HG02840 (cell line): ENCODE data around the gene DIAPH3.

Source experiments
- ATAC-seq: cut with Tn5 transposase; IDR thresholded peaks from one replicate; pipeline ENCODE4 v1.9.1; 2021; ENCODE audit warnings: mild to moderate bottlenecking, moderate library complexity, moderate number of reproducible peaks; ENCODE audit not compliant: unreplicated experiment, low FRiP score

Gene DIAPH3

DNA sequence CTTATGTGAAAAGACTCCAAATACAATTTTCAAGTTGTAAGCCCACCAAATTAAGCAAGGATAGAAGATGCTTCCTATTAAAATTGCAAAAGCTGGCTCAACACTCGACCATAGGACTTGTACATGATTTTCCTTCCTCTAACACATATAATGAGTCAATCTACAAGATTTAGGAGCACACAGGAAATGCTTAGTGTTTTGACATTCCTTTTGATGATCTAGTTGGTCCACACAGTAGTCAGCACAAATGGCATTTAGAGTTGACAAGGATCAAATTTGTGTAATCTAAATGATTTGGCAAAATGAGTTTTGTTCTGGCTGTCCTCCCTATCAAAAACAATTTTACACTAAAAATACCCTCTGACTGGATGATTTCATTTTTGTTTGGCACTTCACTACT lies 340.2 kb downstream of the DIAPH3 start:
- ATAC-seq, result no peak

DNA sequence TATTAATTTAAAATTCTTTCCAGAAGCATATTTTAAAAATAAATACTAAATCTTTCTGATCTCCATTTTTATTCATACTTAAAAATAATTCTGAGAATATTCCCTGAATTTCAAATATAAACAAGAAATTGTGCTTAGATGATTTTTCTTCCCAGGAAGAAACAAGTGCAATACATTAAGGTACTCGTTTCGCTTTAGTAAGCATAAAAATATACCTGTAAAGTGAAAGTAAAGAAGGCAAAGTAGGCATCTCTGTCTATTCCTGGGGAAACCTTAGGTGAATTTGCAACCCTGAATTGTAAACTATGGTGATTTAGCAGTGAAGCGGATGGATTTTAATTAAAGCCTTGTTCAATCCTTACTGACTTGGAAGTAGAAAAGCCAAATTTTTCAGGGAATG lies 354.2 kb downstream of the DIAPH3 start:
- no peak for ATAC-seq

- ATAC-seq, result no peak
Measured at GRCh38 chr13:59806801-59807200, 356.9 kb downstream of the DIAPH3 start.

DNA sequence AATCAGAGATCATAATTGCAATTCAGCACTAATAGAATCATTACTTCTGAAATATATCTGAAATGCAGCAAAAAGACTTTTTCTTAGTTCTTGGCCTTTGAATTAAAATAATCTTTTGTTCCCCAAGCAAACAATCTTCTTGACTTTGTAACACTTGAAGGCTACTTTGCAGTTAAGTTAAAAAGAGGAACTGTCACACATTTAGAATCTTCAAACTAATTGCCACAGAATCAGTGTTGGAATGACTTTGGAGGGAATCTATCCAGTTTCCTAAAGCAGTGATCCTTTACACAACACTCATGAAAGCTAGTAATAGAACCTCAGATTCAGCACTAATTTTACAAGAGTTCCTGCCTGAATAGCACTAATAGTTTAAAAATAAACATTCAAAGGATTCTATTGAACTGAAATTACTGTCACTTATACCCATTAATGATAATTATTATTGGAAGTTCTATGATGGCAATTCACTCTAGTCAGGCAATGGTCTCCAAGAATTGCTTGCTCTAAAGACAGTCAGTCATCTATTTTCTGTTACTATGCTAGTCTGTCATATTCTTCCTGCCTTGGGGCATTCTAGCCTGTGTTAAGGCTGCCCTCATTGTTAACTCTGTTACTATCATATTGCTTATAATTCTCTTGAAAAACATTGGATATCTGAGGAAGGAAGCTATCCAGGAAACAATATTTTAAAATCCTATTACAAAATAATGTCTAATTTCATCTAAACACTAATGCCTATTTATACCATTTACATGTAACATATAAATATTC lies 362.4 kb downstream of the DIAPH3 start:
- no peak for ATAC-seq

- no peak for ATAC-seq
Measured at GRCh38 chr13:59793107-59793506, 370.6 kb downstream of the DIAPH3 start.

GRCh38 chr13:59790626-59791025 lies 373.1 kb downstream of the DIAPH3 start:
- ATAC-seq, result no peak

DNA sequence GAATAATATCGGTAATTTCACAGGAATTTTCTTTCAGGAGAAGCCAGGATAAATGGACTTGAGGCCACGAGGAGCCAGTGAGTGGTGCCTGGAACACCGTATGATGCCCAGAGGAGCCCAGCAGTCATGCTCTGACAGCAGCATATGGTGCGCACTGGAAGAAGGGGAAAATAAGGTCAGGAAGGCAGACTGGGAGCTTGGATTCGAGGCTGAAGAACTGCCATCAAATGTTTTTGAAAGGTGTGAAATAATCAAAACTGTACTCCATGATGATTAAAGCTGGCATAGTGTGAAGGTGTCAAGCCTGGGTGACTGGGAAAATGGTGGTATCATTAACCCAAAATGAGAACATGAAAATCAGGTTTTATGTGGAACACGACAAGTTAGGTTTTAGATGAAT lies 374.2 kb downstream of the DIAPH3 start:
- no peak for ATAC-seq

GRCh38 chr13:59787679-59788078 lies 376.0 kb downstream of the DIAPH3 start:
- ATAC-seq, result no peak

DNA sequence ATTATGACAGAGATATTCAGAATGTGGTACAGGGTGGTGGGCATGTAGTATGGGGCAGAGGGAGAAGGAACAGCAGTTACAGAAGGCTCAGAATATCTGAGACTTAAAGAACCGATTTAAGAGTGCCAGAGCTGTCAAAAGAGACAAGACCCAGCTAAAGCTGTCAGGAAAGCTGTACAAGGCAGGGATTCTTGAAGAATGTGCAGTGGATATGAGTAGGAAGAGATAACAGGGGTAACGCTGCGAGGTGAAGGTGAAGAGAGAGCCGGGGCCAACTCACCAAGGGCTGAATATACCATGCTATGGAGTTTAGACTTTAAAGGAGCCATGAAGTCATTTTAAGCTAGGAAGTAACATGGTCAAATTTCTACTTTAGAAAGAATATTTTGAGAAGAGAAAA lies 381.0 kb downstream of the DIAPH3 start:
- no peak for ATAC-seq

DNA sequence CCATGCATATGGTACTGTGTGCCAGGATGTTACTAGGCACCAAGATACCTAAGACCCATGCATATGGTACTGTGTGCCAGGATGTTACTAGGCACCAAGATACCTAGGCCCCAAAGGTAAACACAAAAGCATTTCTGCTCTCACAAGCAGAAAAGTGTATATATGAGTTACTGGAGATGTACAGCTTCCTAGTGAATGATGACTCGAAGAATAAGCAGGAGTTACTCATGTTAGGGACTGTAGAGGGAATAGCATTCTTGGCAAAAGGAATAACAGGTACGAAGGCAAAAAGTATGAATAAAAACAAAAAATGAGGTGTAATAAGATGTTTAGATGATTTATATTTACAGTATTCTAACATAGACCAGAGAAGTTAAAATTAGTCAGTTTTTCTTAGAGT lies 383.7 kb downstream of the DIAPH3 start:
- no peak for ATAC-seq

DNA sequence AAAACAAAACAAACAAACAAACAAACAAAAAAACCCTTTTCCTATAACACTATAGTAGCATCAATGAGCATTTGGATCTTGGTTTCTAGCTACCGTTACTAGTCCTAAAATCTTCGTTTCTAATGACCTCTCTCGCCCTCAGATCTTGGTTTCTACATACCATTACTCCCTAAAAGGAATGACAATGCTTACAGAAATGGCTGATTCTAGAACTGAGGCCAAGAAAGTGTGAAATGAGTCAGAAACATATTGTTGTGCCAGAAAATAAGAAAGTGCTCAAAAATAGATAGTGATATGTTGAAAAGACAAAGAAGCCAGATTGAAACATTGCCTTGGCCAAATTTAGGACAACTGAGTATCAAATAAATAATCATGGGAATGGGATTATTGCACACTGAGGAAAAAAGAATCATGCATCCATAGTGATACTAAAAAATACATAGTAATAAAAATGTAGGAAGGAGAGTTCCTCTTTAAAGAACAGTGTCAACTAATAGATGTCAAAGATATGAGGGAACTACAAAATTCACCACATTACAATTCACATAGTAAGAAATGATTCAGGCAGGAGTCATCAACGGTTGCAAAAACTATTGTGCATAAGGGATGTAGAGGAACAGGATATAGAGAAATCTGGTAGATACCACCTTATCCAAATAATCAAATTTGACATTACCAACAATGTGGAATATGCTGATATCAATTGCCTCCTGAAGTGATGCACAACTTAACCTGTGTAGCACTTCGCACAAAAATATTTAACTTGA lies 386.6 kb downstream of the DIAPH3 start:
- ATAC-seq, result no peak

DNA sequence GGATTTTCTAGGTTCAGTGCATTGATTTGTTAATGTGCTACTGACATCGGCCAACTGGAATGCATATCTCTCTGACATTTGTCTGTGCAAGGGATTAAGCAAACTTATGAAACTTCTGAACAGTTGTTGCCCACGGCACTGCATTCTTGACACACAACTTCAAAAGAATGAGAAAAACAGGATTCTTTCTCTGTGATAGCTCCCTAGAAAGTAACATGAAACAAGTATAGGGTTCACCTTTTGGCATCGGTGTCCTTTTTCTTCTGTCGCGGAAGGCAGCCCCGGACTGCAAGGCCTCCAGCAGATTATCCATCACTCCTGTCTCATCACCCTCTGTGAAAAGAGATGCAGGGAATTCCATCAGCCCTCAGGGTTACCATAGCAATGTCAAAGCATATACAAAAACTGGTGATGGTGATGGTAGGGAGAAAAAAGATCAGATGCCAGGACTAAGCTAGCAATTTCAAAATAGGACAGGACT lies 389.2 kb downstream of the DIAPH3 start:
- no peak for ATAC-seq

DNA sequence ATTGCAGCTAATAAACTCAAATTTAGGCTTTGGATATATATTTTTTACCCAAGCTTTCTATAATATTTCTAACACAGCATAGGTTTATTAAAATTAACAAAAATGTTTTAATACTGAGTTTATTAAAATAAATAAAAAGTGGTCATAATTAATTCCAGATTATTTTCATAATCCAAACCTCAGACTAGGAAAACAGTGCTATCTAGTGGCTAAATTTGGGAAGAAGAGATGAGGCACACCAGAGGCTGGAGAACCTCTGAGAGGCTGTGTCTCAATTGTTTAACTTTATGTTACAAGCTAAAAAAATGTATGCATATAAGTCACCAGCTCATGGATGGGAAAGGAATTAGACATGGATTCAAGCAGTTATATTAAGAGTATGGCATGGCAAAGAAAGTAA lies 392.5 kb downstream of the DIAPH3 start:
- ATAC-seq, result no peak

- ATAC-seq, result no peak
Measured at GRCh38 chr13:59770451-59770850, 393.3 kb downstream of the DIAPH3 start.

GRCh38 chr13:59766236-59766635 lies 397.5 kb downstream of the DIAPH3 start:
- ATAC-seq, result no peak

DNA sequence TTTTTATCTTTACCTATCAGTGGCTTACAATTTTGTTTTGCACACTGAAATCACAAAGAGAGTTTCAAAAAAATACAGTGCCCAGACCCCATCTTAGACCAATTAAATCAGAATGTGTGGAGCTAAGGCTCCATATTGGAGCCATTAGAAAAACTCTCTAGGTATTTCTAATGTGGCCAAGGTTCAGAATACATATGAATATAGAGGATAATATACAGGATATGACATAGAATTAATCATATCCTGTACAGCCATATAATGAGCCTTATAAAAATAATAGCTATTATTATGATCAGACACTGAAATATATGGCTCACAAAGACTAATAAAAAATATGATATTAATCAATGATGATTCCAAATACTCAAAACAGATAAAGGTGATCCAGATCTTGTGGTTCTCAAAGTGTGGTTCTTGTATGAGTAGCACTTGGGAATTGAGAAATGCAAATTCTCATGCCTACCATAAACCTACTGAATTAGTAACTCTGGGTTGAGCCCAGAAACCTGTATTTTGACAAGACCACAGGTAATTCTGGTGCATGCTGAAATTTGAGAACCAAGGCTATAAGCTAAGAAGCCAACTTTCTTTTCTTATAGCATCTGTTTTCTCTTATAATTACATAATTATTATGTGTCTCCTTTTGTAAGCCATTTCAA lies 408.0 kb downstream of the DIAPH3 start:
- ATAC-seq, result no peak

- ATAC-seq, result no peak
Measured at GRCh38 chr13:59754411-59754810, 409.3 kb downstream of the DIAPH3 start.

DNA sequence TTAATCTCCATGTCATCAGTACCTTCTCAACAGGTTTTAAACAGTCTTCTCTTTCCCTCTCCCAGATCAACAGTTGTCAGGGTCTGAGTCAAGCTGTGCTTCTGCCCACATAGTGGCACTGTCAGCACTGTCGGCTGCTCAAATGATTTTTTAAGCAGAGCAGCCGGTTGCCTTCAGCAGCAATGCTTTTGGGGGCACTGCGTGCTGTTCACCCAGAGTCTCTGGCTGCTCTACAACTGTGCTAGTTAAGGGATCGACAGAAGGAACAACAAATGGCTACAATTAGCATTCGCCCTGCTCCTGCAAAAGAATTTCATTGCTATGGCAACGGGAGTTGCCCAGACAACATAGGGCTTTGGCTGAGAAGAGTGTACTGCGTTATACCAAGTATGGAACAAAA lies 412.9 kb downstream of the DIAPH3 start:
- no peak for ATAC-seq

DNA sequence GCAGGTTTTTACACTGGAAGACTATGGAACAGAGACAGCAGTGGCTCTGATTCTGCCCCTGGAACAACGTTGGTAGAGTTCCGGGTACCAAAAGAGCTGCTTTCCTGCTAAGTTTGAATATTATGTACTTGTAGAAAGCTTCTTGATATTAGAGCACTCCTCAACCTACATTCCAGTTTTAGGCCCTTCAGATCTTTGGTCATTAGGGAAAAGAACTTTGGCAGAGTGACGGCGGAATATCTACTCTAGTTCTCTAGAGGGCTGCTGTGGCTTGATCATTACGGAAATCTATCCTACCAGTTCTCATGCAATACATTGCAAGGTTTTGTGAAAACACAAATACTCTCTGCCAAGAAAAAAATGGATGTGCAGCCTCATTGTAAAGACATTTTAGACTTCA lies 415.7 kb downstream of the DIAPH3 start:
- no peak for ATAC-seq

- no peak for ATAC-seq
Measured at GRCh38 chr13:59747529-59747928, 416.2 kb downstream of the DIAPH3 start.

GRCh38 chr13:59746291-59746962 lies 417.3 kb downstream of the DIAPH3 start:
- no peak for ATAC-seq
